HFF-Myc (cell line): ENCODE measurements around the gene CYS1.

Source experiments
- DNase-seq: peaks from one replicate; pipeline ENCODE4 v3.0.0-alpha.2; 2011; ENCODE audit warnings: low read depth; ENCODE audit errors: extremely low read depth
- H3K4me3 ChIP-seq: replicated peaks from 2 replicates; pipeline ENCODE4 v1.5.1; 2011; ENCODE audit warnings: low read depth, mild to moderate bottlenecking, control low read depth, low read length
- TF ChIP-seq, protein P1 (sequence below): IDR thresholded peaks from 2 replicates; pipeline ENCODE4 v1.5.1; 2012; ENCODE audit warnings: mild to moderate bottlenecking, low read depth, low read length, control low read depth; ENCODE audit errors: missing control alignments

CYS1 gene

DNA sequence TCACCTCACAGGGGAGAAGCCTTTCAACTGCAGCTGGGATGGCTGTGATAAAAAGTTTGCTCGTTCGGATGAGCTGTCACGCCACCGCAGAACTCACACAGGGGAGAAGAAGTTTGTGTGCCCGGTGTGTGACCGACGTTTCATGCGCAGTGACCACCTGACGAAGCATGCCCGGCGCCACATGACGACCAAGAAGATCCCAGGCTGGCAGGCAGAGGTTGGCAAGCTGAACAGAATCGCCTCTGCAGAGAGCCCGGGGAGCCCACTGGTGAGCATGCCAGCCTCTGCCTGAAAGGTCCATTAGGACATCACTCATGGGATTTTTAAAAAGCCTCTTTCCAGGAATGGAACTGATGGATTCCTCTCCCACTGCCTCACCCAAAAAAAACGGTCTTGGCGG, 28.0 kb downstream of the CYS1 start:
- no peak for DNase-seq
- TF ChIP-seq, protein P1, sequence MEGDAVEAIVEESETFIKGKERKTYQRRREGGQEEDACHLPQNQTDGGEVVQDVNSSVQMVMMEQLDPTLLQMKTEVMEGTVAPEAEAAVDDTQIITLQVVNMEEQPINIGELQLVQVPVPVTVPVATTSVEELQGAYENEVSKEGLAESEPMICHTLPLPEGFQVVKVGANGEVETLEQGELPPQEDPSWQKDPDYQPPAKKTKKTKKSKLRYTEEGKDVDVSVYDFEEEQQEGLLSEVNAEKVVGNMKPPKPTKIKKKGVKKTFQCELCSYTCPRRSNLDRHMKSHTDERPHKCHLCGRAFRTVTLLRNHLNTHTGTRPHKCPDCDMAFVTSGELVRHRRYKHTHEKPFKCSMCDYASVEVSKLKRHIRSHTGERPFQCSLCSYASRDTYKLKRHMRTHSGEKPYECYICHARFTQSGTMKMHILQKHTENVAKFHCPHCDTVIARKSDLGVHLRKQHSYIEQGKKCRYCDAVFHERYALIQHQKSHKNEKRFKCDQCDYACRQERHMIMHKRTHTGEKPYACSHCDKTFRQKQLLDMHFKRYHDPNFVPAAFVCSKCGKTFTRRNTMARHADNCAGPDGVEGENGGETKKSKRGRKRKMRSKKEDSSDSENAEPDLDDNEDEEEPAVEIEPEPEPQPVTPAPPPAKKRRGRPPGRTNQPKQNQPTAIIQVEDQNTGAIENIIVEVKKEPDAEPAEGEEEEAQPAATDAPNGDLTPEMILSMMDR: no peak
- H3K4me3 ChIP-seq: no peak overlapping the region

DNA sequence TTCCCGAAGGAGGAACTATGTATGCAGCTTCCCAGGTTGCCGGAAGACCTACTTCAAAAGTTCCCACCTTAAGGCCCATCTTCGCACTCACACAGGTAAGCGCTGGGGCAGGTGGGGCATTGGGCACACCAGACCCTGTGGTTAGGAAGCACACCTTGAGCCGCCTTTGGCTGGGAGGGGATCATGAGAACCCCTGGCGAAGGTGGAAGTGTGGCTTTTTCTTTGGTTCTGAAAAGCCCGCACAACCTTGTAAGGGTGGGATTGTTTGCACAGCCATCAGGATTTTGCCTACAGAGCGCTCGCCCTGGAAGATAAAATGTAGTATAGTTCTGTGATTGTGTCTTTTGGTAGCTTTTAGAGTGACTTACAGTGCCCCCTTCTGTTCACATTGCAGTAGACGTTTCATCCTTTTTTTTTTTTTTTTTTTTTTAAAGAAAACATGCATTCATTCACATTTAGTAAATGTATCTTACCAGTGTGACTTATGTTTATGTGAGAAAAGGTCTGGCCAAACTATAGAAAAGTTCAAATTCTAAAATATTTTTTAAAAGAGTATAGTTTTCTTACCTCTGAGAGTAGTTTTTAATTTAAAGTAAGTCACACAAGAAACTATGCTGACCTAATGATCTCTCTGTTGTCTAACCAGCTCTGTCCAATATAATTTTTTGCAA, 31.6 kb downstream of the CYS1 start:
- no peak for DNase-seq

DNA sequence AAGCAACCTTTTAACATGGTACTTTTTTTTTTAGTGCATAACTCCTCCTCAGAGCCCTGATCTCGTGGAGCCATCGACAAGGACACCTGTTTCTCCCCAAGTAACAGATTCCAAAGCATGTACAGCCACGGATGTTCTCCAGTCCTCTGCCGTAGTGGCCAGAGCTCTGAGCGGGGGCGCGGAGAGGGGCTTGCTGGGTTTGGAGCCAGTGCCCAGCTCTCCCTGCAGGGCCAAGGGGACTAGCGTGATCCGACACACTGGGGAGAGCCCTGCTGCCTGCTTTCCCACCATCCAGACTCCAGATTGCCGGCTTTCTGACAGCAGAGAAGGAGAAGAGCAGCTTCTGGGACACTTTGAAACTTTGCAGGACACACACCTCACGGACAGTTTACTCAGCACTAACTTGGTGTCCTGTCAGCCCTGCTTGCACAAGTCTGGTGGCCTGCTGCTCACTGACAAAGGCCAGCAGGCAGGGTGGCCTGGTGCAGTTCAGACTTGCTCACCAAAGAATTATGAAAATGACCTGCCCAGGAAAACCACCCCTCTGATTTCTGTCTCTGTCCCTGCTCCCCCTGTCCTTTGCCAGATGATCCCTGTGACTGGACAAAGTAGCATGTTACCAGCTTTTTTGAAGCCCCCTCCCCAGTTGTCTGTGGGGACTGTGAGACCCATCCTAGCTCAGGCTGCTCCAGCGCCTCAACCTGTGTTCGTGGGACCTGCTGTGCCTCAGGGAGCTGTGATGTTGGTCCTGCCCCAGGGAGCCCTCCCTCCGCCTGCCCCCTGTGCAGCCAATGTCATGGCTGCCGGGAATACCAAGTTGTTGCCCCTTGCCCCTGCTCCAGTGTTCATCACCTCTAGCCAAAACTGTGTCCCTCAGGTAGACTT, 32.4 kb downstream of the CYS1 start:
- no peak for DNase-seq
- TF ChIP-seq, protein P1: no peak
- H3K4me3 ChIP-seq: no peak overlapping the region

More for the DNA sequence above, 31.6 kb downstream of the CYS1 start:
- no peak overlapping the region for H3K4me3 ChIP-seq
- TF ChIP-seq, protein P1: peak; percentile 55

DNA sequence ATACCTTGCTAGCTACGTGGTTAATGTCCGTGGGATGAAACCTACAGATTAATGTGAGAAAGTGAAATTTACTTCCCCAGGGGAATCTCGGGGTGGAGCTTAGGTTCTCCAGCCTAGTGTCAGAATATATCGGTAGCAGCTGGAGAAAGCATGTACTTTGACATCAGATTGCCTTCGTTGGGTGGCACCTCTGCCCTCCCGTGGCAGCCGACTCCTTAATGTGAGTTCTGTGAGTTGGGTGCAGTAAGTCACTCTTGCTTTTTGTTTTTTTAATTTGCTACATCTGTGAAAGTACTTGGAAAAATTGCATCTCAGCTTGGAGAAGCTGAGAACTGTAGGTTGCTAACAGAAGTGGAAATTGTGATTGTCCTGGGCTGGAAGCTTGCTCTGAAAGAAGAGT, 33.3 kb downstream of the CYS1 start:
- DNase-seq: no peak

DNA sequence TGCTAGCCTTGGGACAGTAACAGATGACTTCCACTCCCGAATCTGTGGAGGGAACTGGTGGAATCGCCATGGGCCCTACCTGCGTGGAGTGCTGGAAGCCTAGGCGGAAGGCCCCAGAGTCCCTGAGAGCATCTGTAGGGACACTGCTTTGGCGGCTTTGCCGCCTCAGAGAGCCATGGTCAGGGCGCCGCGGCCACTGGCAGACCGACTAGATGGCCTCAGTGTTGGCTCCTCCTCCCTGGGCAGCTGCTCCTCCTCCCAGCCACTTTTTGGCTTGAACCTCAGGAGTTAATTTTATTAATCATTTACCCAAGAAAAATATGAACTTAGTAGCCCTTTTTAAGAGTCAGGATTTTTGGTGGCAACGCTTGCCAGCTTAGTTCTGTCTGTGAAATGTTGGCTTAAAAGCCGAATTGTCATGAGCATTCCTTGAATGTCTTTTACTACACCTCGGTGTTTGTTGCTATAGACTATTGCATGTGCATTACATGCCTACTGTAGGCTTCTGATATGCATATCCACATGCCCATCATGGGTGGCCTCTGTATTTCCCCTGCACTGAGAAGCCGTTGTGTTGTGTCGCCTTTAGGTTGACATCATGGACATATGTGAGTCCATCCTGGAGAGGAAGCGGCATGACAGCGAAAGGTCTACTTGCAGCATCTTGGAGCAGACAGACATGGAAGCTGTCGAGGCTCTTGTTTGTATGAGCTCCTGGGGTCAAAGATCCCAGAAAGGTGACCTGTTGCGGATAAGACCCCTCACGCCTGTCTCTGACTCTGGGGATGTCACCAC, 34.5 kb downstream of the CYS1 start:
- TF ChIP-seq, protein P1: no peak
- H3K4me3 ChIP-seq: no peak overlapping the region
- DNase-seq: no peak

More for the DNA sequence above, 33.3 kb downstream of the CYS1 start:
- no peak overlapping the region for H3K4me3 ChIP-seq
- TF ChIP-seq, protein P1: no peak

DNA sequence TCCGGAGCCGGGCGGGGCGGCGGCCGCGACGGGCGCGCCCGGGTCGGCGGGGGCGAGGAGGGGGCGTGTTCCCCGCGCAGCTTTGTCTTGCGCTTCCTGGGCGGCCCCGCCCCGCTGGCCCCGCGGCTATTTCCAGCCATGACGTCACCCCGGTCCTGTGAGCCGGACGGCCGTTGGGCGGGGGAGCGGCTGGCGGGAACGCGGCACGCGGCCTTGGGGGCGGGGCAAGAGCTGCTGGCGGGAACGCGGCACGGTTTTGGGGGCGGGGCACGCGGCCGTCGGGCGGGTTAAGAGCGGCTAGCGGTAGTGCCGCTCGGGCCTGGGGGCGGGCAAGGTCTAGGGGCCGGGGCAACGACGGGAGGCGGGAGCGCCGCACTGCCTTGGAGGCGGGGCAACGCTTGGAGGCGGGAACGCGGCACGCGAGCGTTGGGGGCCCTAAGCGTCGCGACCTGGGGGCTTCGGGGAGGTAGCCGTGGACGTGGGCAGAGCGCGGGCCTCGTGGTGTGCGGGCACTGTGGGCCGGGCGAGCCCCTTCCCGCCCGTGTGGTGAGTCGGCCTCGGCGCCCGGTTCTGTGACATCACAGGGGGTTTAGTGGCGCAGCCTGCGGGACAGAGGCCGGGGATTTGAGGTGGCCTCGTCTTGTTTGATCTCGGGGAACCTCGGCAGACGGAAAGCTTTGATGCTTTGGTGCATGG, 36.2 kb downstream of the CYS1 start:
- TF ChIP-seq, protein P1: no peak
- peak overlapping the region; percentile 34 for H3K4me3 ChIP-seq
- no peak for DNase-seq
